Activated B cell treated with CpG ODN at 0.5 μM for 24 hours (primary cell): ENCODE results near the gene NCR2. TPM values are rescaled to one million over a fixed set of nuclear protein-coding genes. Genes with fewer than 3 reads are reported as not detected.

Experiments
- ATAC-seq: fragments of 200-7000 bp; cut with Tn5 transposase; one replicate; pipeline ENCODE4 v1.10.0; 2021; ENCODE audit warnings: low read depth, mild to moderate bottlenecking, moderate library complexity
- CTCF ChIA-PET: fragments of 350-600 bp; sonication (Branson Sonifier 250); formaldehyde crosslinking; loops from one replicate; lab custom pipeline; 2021; ENCODE audit warnings: antibody characterized with exemption; lab: Charles Lee
- POLR2A ChIA-PET: fragments of 350-600 bp; sonication (Branson Sonifier 250); formaldehyde crosslinking; loops from one replicate; lab custom pipeline; 2021; ENCODE audit warnings: antibody characterized with exemption; lab: Charles Lee
- DNase-seq: peaks from one replicate; pipeline ENCODE4 v3.0.0; 2022
- H3K27ac Mint-ChIP-seq: one replicate; pipeline ENCODE4 v1.8.0; 2020; ENCODE audit warnings: mixed read lengths
- H3K27me3 Mint-ChIP-seq: one replicate; pipeline ENCODE4 v1.8.0; 2021; ENCODE audit warnings: mixed read lengths
- H3K36me3 Mint-ChIP-seq: one replicate; pipeline ENCODE4 v1.8.0; 2021; ENCODE audit warnings: low read depth, mixed read lengths
- H3K4me1 Mint-ChIP-seq: one replicate; pipeline ENCODE4 v1.8.0; 2021; ENCODE audit warnings: mixed read lengths
- H3K4me3 Mint-ChIP-seq: one replicate; pipeline ENCODE4 v1.8.0; 2020; ENCODE audit warnings: mild to moderate bottlenecking, mixed read lengths
- H3K9me3 Mint-ChIP-seq: one replicate; pipeline ENCODE4 v1.8.0; 2020; ENCODE audit warnings: mixed read lengths
- intact Hi-C: fragments of 100-400 bp; cut with micrococcal nuclease; formaldehyde crosslinking; loops from one replicate; pipeline ENCODE4 v1.15.1; 2024
- total RNA-seq: library from RNA; stranded (reverse); gene quantifications from 2 replicates; pipeline ENCODE4 v1.2.3, GENCODE V29; 2022
- TF ChIP-seq, protein P1 (sequence below): fragments of 200-600 bp; IDR thresholded peaks from one replicate; pipeline ENCODE4 v1.8.0; 2022; ENCODE audit warnings: antibody characterized with exemption, mild to moderate bottlenecking

Gene NCR2
- total RNA-seq, 1 donor from 2014 or later = not detected

- H3K27me3 Mint-ChIP-seq = peaks cover 44% of the 10 kb centered on the region
- no peak overlapping the region for H3K27ac Mint-ChIP-seq
- no peak for ATAC-seq
- TF ChIP-seq, protein P1, sequence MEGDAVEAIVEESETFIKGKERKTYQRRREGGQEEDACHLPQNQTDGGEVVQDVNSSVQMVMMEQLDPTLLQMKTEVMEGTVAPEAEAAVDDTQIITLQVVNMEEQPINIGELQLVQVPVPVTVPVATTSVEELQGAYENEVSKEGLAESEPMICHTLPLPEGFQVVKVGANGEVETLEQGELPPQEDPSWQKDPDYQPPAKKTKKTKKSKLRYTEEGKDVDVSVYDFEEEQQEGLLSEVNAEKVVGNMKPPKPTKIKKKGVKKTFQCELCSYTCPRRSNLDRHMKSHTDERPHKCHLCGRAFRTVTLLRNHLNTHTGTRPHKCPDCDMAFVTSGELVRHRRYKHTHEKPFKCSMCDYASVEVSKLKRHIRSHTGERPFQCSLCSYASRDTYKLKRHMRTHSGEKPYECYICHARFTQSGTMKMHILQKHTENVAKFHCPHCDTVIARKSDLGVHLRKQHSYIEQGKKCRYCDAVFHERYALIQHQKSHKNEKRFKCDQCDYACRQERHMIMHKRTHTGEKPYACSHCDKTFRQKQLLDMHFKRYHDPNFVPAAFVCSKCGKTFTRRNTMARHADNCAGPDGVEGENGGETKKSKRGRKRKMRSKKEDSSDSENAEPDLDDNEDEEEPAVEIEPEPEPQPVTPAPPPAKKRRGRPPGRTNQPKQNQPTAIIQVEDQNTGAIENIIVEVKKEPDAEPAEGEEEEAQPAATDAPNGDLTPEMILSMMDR = no peak
- H3K9me3 Mint-ChIP-seq = peaks cover 10% of the 10 kb centered on the region
- H3K36me3 Mint-ChIP-seq = no peaks in the 10 kb centered on the region
- intact Hi-C loops = no loop called here
- POLR2A ChIA-PET = no interaction called here
- no peak overlapping the region for H3K4me3 Mint-ChIP-seq
- CTCF ChIA-PET = no interaction called here
- DNase-seq = no peak
- H3K4me1 Mint-ChIP-seq = no peaks in the 10 kb centered on the region
These were observed 64.0 kb downstream of the NCR2 start for GRCh38 chr6:41399424-41399823.

Other genes starting within 250 kb of the NCR2 start
- gene TREML1, start 181.3 kb upstream of the NCR2 start, total RNA-seq = not detected in 2 replicates
- not detected in 2 replicates for gene TREM2, start 172.5 kb upstream of the NCR2 start, total RNA-seq
- 10.2 and 10.3 TPM in 2 replicates for gene TREML2, start 134.5 kb upstream of the NCR2 start, total RNA-seq
- not detected in 2 replicates for gene TREML4, start 107.3 kb upstream of the NCR2 start, total RNA-seq
- gene TREM1, start 48.9 kb upstream of the NCR2 start, total RNA-seq = 0.81 TPM in 1 of 2 replicates, not detected in the other
- gene FOXP4, start 210.8 kb downstream of the NCR2 start, total RNA-seq = 37.8 and 40.7 TPM in 2 replicates